Peyer's patch (tissue), 4 donors: ENCODE results near the gene MCF2L.

Experiments
- POLR2A ChIP-seq, 2 donors: fragments of 450-650 bp; IDR thresholded peaks; one replicate each; pipeline ENCODE4 v1.5.1; 2017; ENCODE audit warnings: antibody characterized with exemption in 2 of 2, mild to moderate bottlenecking in 2 of 2, moderate library complexity in 2 of 2
- TF ChIP-seq, protein P1 (sequence below), 6 experiments: fragments of 450-650 bp in 4 of 6; fragments of 200-600 bp in 2 of 6; sonication (generic) in 1 of 6; IDR thresholded peaks; one replicate each; pipeline ENCODE4 v1.5.1; 2017 to 2019; ENCODE audit warnings: antibody characterized with exemption in 6 of 6, mild to moderate bottlenecking in 3 of 6, moderate library complexity in 1 of 6

DNA sequence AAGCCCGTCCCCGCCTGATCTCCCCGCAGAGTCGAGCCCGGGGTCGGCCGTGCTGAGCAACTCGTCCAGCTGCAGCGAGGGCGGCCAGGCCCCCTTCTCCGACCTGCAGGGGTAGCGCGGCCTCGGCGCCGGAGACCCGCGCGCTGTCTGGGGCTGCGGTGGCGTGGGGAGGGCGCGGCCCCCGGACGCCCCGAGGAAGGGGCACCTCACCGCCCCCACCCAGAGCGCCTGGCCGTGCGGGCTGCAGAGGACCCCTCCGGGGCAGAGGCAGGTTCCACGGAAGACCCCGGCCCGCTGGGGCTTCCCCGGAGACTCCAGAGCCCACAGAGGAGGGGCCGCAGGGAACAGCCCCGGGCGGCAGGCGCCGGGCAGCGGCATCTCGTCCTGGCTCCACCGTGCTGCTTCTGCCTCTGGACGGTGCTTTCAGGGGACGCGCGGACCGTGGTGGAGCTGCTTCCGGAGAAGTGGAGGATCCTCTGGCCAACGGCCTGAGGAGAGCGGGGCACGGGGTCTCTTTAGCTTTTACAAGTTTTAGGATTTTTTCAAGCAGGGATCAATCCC is 127.8 kb downstream of the MCF2L start:
- TF ChIP-seq, protein P1, sequence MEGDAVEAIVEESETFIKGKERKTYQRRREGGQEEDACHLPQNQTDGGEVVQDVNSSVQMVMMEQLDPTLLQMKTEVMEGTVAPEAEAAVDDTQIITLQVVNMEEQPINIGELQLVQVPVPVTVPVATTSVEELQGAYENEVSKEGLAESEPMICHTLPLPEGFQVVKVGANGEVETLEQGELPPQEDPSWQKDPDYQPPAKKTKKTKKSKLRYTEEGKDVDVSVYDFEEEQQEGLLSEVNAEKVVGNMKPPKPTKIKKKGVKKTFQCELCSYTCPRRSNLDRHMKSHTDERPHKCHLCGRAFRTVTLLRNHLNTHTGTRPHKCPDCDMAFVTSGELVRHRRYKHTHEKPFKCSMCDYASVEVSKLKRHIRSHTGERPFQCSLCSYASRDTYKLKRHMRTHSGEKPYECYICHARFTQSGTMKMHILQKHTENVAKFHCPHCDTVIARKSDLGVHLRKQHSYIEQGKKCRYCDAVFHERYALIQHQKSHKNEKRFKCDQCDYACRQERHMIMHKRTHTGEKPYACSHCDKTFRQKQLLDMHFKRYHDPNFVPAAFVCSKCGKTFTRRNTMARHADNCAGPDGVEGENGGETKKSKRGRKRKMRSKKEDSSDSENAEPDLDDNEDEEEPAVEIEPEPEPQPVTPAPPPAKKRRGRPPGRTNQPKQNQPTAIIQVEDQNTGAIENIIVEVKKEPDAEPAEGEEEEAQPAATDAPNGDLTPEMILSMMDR (IDR thresholded peaks at IDR 0.05), result no peak
- no peak for TF ChIP-seq POLR2A (IDR thresholded peaks at IDR 0.05)
